ENCODE results near the gene PKDCC. TPM values are rescaled to one million over a fixed set of nuclear protein-coding genes. Genes with fewer than 3 reads are reported as not detected.
A peak's percentile ranks its signal among the peaks of the same experiment; 100 is the strongest.

The PKDCC gene
- total and polyA plus RNA-seq, 4 donors: 2.0 to 76.0 (median 19.8) TPM

GRCh38 chr2:42100683-42101205 is 52.9 kb downstream of the PKDCC start:
- peaks cover 3 to 33% (median 13%) of the 10 kb centered on the region in 4 donors for H3K4me1 ChIP-seq (ENCODE audit: control insufficient read depth in 4 of 4, insufficient read depth in 4 of 4, low read length in 3 of 4)
- H3K36me3 ChIP-seq (ENCODE audit: control insufficient read depth in 4 of 4, insufficient read depth in 3 of 4, low read depth in 1 of 4, low read length in 3 of 4): no peaks in the 10 kb centered on the region
- TF ChIP-seq NR2F2 (IDR thresholded peaks at IDR 0.05) (no peak), FOXA1 (IDR thresholded peaks at IDR 0.05) (no peak), RAD21 (IDR thresholded peaks at IDR 0.05) (no peak), CTCF (IDR thresholded peaks at IDR 0.05; ENCODE audit: low read depth, low read length, missing input control) (no peak), ZBTB33 (IDR thresholded peaks at IDR 0.05) (no peak), ATF3 (IDR thresholded peaks at IDR 0.05) (no peak)
- no peak overlapping the region for H3K9ac ChIP-seq (ENCODE audit: low read depth in 1 of 2, low read length in 2 of 2)
- H3K4me3 ChIP-seq (ENCODE audit: low read depth in 1 of 3, low read length in 3 of 3): no peak overlapping the region
- H3K9me3 ChIP-seq (ENCODE audit: control insufficient read depth in 4 of 4, low read length in 3 of 4): no peaks in the 10 kb centered on the region
- no peak for DNase-seq (ENCODE audit: low spot score)
- 93% methylated on average over 20 of the region's 20 CpGs for WGBS
- peak overlapping the region; percentile 91 to 94 for H3K27ac ChIP-seq (ENCODE audit: low read depth in 1 of 2, low read length in 2 of 2)
- H3K27me3 ChIP-seq (ENCODE audit: control insufficient read depth in 4 of 4, insufficient read depth in 4 of 4, low read length in 3 of 4): no peaks in the 10 kb centered on the region

- H3K27me3 ChIP-seq (ENCODE audit: control insufficient read depth in 4 of 4, insufficient read depth in 4 of 4, low read length in 3 of 4): no peaks in the 10 kb centered on the region
- peak overlapping the region; percentile 91 to 94 for H3K27ac ChIP-seq (ENCODE audit: low read depth in 1 of 2, low read length in 2 of 2)
- WGBS: 24% methylated on average over 77 of the region's 77 CpGs
- H3K9ac ChIP-seq (ENCODE audit: low read depth in 1 of 2, low read length in 2 of 2): peak overlapping the region; percentile 74 to 75
- no peaks in the 10 kb centered on the region for H3K36me3 ChIP-seq (ENCODE audit: control insufficient read depth in 4 of 4, insufficient read depth in 3 of 4, low read depth in 1 of 4, low read length in 3 of 4)
- H3K9me3 ChIP-seq (ENCODE audit: control insufficient read depth in 4 of 4, low read length in 3 of 4): no peaks in the 10 kb centered on the region
- H3K4me1 ChIP-seq (ENCODE audit: control insufficient read depth in 4 of 4, insufficient read depth in 4 of 4, low read length in 3 of 4): peaks cover 4 to 38% (median 17%) of the 10 kb centered on the region in 4 donors
- H3K4me3 ChIP-seq (ENCODE audit: low read depth in 1 of 3, low read length in 3 of 3): peak overlapping the region; percentile 17 to 56 (median 44)
- no peak for DNase-seq (ENCODE audit: low spot score)
- TF ChIP-seq CTCF (IDR thresholded peaks at IDR 0.05; ENCODE audit: low read depth, low read length, missing input control) (no peak), REST (IDR thresholded peaks at IDR 0.05) (no peak), YY1 (IDR thresholded peaks at IDR 0.05) (no peak), FOXA2 (IDR thresholded peaks at IDR 0.05) (no peak), HNF4G (IDR thresholded peaks at IDR 0.05) (no peak), JUND (IDR thresholded peaks at IDR 0.05) (no peak), ZBTB33 (IDR thresholded peaks at IDR 0.05) (no peak), GABPA (IDR thresholded peaks at IDR 0.05 in 1 of 2, conservative IDR thresholded peaks at IDR 0.05 in 1 of 2) (no peak), RXRA (IDR thresholded peaks at IDR 0.05) (no peak), HNF4A (conservative IDR thresholded peaks at IDR 0.05) (no peak), EGR1 (IDR thresholded peaks at IDR 0.05; ENCODE audit: low read depth in 2 of 2) (no peak), NR2F2 (IDR thresholded peaks at IDR 0.05) (no peak), RAD21 (IDR thresholded peaks at IDR 0.05) (no peak), SP1 (IDR thresholded peaks at IDR 0.05) (no peak), FOXA1 (IDR thresholded peaks at IDR 0.05) (no peak), MAX (IDR thresholded peaks at IDR 0.05) (no peak), ATF3 (IDR thresholded peaks at IDR 0.05) (no peak)
These were observed 53.6 kb downstream of the PKDCC start for GRCh38 chr2:42101206-42102023.

Data from liver (tissue), 9 donors.